HUES48 (cell line): ENCODE measurements around the gene ANO10.
"Not testable (repeated sequence)": the region's sequence is repeated elsewhere in the genome, so short reads cannot be mapped to it uniquely, and the experiment has no call there.

ENCODE experiments used
- H3K27ac ChIP-seq: one replicate; pipeline ENCODE4 v1.7.0; 2013; ENCODE audit warnings: low read depth, low read length, inconsistent platforms
- H3K27me3 ChIP-seq: 2 replicates; pipeline ENCODE4 v1.6.1; 2013; ENCODE audit warnings: mild to moderate bottlenecking, low read length; ENCODE audit not compliant: control insufficient read depth, insufficient read depth
- H3K36me3 ChIP-seq: 2 replicates; pipeline ENCODE4 v1.6.1; 2013; ENCODE audit warnings: low read length; ENCODE audit not compliant: control insufficient read depth, insufficient read depth
- H3K4me1 ChIP-seq: 2 replicates; pipeline ENCODE4 v1.6.1; 2013; ENCODE audit warnings: mild to moderate bottlenecking, low read length; ENCODE audit not compliant: control insufficient read depth, insufficient read depth
- H3K4me3 ChIP-seq: 2 replicates; pipeline ENCODE4 v1.5.1; 2013; ENCODE audit warnings: mild to moderate bottlenecking, low read depth, low read length
- H3K9ac ChIP-seq: 2 replicates; pipeline ENCODE4 v1.6.1; 2013; ENCODE audit warnings: mild to moderate bottlenecking, low read depth, low read length, moderate library complexity
- H3K9me3 ChIP-seq: 2 replicates; pipeline ENCODE4 v1.6.1; 2013; ENCODE audit warnings: low read length; ENCODE audit not compliant: control insufficient read depth, insufficient read depth

Gene ANO10

DNA sequence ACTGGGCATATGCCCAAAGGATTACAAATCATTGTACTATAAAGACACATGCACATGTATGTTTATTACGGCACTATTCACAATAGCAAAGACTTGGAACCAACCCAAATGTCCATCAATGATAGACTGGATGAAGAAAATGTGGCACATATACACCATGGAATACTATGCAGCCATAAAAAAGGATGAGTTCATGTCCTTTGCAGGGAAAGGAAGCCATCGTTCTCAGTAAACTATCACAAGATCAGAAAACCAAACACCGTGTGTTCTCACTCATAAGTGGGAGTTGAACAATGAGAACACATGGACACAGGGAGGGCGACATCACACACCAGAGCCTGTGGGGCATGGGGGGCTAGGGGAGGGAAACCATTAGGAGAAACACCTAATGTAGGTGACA lies 128.9 kb downstream of the ANO10 start:
- not testable (repeated sequence) for H3K27me3 ChIP-seq, H3K27ac ChIP-seq, H3K4me3 ChIP-seq, H3K36me3 ChIP-seq, H3K9me3 ChIP-seq, H3K9ac ChIP-seq
- peaks cover 25% of the 10 kb centered on the region for H3K4me1 ChIP-seq

DNA sequence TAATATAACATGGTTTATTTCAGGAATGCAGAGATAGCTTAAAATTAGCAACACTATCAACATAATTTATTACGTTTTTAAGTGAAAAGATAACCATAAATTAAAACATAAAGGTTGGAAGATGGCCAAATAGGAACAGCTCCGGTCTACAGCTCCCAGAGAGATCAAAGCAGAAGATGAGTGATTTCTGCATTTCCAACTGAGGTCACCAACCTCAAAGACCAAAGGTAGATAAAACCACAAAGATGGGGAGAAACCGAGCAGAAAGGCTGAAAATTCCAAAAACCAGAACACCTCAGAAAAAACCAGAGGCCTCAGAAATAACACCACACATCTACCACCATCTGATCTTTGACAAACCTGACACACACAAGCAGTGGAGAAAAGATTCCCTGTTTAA lies 130.0 kb downstream of the ANO10 start:
- not testable (repeated sequence) for H3K9me3 ChIP-seq, H3K36me3 ChIP-seq, H3K9ac ChIP-seq, H3K27me3 ChIP-seq, H3K27ac ChIP-seq, H3K4me3 ChIP-seq
- H3K4me1 ChIP-seq: peaks cover 13% of the 10 kb centered on the region

DNA sequence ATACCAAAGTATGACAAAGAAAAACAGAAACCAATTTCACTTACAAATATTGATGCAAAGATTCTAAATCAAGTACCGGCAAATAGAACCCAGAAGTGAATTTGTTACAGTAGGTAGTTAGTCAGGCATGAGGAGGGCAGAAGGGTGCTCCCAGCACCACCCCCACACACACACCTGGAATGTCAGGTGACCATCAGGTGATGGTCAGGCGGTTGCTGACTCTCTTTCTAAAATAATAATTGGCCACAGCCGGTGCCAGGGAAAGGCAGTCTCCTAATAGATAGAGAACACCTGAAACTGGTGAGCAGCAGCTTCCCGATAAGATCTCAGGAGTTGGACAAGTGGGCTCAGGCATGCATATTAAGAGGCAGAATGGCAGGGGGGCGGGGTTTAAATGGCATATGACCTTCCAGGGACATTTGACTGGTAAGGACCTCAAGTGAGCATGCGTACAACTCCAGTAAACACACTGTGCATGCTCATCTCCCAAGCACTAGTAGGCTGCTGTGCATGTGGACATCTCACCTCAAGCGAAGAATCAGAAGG lies 131.1 kb downstream of the ANO10 start:
- H3K4me1 ChIP-seq: peaks cover 10% of the 10 kb centered on the region; the same call in 1 of the 2 replicates
- H3K36me3 ChIP-seq: no peaks in the 10 kb centered on the region
- no peak overlapping the region for H3K4me3 ChIP-seq
- H3K9me3 ChIP-seq: no peaks in the 10 kb centered on the region
- H3K27me3 ChIP-seq: no peaks in the 10 kb centered on the region
- H3K27ac ChIP-seq: no peak overlapping the region
- H3K9ac ChIP-seq: no peak overlapping the region

DNA sequence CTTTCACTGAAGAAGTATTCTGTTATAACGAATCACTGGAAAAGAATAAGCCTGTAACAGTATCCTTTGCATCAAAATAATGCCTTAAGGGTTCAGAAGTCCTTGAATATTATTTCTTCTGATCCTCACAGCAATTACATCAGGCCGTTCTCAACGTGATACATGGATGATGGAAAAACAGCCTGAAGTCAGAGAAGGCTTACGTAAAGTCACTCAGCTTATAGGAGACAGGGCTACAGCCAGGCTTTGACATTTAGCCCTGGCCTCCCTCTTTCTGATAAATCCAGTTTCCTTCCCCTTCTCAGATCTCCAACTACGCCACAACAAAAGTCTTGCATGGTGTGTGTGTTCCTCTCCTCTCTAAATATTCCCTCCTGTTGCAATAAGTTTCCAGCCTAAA lies 131.9 kb downstream of the ANO10 start:
- H3K27me3 ChIP-seq: no peaks in the 10 kb centered on the region

DNA sequence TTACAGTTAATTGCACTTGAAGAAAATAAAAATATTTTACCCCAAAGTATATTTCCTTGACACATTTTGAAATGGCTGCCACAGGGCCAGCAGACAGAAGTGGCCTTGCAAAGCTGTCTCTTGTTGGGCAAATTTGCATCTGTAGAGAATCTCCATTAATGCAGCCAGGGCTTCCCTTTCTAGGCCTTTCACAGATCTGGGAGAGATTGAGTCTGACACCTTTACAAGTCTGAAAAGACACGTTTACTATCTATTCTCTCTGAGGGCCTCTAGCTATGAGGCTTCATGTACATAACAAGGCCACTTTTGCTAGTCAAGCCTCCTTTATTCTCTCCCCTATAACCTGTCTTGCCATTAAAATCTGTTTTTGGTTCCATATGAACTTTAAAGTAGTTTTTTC lies 135.9 kb downstream of the ANO10 start:
- peak overlapping the region; percentile 42 for H3K27ac ChIP-seq
- H3K4me3 ChIP-seq: no peak overlapping the region
- H3K4me1 ChIP-seq: peaks cover 21% of the 10 kb centered on the region; the same call in 1 of the 2 replicates
- no peaks in the 10 kb centered on the region; the same call in 1 of the 2 replicates for H3K9me3 ChIP-seq
- no peak overlapping the region for H3K9ac ChIP-seq
- H3K27me3 ChIP-seq: no peaks in the 10 kb centered on the region
- no peaks in the 10 kb centered on the region for H3K36me3 ChIP-seq

More for the DNA sequence above, 131.9 kb downstream of the ANO10 start:
- no peak overlapping the region for H3K9ac ChIP-seq
- H3K27ac ChIP-seq: no peak overlapping the region
- no peaks in the 10 kb centered on the region for H3K9me3 ChIP-seq
- no peaks in the 10 kb centered on the region for H3K36me3 ChIP-seq
- H3K4me3 ChIP-seq: no peak overlapping the region
- H3K4me1 ChIP-seq: peaks cover 10% of the 10 kb centered on the region; the same call in 1 of the 2 replicates

DNA sequence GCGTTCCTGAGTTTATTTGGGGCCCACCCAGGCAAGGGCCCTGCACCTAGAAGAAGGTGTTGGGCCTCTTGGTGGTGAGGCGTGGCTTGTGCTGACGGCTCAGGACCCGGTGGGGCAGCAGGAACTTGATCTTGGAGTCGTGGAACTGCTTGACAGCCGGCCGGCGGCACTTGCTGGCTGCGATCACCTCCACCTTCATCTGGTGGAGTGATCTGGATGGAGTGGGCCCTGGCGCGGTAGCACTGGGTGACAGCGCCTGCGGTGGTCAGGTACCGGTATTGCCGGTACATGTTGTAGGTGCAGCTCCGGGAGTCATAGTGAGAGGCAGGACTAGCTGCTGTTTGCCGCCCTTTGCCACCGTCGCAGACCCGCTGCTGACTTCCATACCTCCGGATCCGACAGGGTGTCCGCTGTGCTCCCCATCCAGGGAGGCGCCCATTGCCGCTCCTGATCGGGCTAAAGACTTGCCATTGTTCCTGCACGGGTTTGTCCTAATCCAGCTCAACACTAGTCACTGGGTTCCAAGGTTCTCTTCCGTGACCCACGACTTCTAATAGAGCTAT lies 136.8 kb downstream of the ANO10 start:
- Histone ChIP-seq H3K9me3 (no peaks in the 10 kb centered on the region; the same call in 1 of the 2 replicates), H3K4me3 (no peak overlapping the region), H3K27me3 (peaks cover 8% of the 10 kb centered on the region), H3K27ac (no peak overlapping the region), H3K4me1 (peaks cover 21% of the 10 kb centered on the region), H3K9ac (no peak overlapping the region), H3K36me3 (no peaks in the 10 kb centered on the region)

DNA sequence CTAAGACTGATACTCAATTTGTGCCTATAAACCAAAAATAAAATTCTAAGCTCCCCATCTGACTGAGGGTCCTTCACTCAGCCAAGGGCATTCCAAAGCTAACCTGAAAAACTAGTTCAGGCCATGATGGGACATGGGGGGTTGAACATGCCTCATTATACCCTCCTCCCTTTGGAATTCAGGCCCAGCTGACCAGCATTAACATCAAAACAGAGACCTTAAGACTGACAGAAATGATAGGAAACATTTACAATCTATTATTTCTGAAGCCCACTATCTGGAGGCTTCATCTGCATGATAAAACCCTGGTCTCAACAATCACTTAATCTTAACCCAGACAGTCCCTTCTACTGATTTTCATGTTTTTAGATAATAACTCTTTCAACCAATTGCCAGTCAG lies 140.4 kb downstream of the ANO10 start:
- no peaks in the 10 kb centered on the region; the same call in 1 of the 2 replicates for H3K9me3 ChIP-seq
- H3K36me3 ChIP-seq: no peaks in the 10 kb centered on the region
- no peak overlapping the region for H3K4me3 ChIP-seq
- H3K9ac ChIP-seq: no peak overlapping the region
- H3K4me1 ChIP-seq: peaks cover 49% of the 10 kb centered on the region
- peak overlapping the region; percentile 44 for H3K27ac ChIP-seq
- H3K27me3 ChIP-seq: peaks cover 27% of the 10 kb centered on the region

DNA sequence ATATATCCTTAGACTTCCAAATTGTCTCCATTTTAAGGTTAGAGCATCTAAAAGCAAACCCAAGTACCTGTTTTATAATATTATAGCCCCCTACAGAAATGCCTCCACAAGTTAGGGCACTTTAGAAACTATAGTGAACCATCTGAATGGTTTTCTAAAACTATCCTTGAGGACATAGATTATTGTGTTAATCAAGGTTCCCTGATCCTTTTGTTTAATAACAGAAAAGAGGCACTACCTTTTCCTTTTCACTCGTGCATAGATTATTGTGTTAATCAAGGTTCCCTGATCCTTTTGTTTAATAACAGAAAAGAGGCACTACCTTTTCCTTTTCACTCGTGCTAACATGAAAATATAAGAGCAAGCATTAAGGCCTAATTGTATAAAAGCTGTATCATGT lies 143.0 kb downstream of the ANO10 start:
- H3K9me3 ChIP-seq, H3K9ac ChIP-seq, H3K36me3 ChIP-seq: not testable (repeated sequence)
- peaks cover 45% of the 10 kb centered on the region for H3K4me1 ChIP-seq
- peak overlapping the region; percentile 2; the same call in 1 of the 2 replicates for H3K4me3 ChIP-seq
- peaks cover 27% of the 10 kb centered on the region for H3K27me3 ChIP-seq
- H3K27ac ChIP-seq: peak overlapping the region; percentile 55

DNA sequence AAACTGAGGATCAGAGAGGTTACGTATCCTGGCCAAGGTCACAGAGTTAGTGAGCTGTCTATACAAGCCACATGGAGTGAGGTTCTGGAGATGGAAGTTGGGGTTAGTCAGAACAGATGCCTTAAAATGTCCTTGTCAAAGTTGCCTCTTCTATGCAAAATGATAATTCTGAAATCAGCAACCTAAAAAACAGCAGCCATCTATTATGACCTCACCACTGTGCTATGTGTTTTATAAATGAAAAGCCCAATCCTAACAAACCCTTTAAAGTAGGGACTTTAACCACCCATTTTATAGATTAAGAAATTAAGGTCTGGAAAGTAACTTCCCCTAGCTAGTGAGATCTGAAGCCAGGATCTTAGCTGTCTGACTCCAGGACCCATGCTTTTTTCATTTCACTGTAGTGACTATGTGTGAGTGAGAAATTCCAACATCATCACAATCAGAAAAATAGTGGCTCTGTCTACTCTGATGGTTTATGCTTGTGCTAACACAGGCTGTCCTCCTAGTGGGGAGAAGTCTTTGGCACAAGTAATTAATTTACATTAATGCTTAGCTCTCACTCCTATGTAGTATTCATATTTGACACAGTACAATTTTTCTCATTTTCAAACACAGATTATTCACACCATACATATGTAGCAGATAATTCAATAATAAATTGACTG lies 143.6 kb downstream of the ANO10 start:
- H3K36me3 ChIP-seq: no peaks in the 10 kb centered on the region
- H3K27ac ChIP-seq: peak overlapping the region; percentile 55
- peaks cover 27% of the 10 kb centered on the region for H3K27me3 ChIP-seq
- H3K4me3 ChIP-seq: peak overlapping the region; percentile 2; the same call in 1 of the 2 replicates
- H3K9ac ChIP-seq: no peak overlapping the region
- H3K9me3 ChIP-seq: no peaks in the 10 kb centered on the region; the same call in 1 of the 2 replicates
- peaks cover 45% of the 10 kb centered on the region for H3K4me1 ChIP-seq

DNA sequence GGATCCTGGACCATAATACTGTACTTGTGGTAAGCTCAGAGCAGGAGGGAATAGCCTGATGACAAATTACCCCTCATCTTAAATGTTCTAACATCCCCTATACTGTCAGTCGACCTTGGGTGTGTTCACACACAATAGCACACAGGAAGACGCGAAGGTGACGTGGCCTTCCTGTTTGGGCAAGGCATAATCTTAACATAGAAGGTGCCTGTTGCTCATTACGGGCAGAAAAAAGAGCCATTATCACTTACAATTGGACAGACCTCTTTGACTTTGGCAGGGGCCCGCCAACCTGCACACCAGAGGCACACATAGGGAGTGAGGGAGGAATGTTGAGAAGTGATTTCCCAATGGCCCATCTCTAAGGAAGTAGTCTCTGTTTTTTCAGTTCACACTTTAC lies 144.2 kb downstream of the ANO10 start:
- Histone ChIP-seq H3K9me3 (no peaks in the 10 kb centered on the region; the same call in 1 of the 2 replicates), H3K27ac (no peak overlapping the region), H3K4me3 (no peak overlapping the region), H3K9ac (no peak overlapping the region), H3K36me3 (no peaks in the 10 kb centered on the region), H3K27me3 (peaks cover 27% of the 10 kb centered on the region), H3K4me1 (peaks cover 45% of the 10 kb centered on the region)

DNA sequence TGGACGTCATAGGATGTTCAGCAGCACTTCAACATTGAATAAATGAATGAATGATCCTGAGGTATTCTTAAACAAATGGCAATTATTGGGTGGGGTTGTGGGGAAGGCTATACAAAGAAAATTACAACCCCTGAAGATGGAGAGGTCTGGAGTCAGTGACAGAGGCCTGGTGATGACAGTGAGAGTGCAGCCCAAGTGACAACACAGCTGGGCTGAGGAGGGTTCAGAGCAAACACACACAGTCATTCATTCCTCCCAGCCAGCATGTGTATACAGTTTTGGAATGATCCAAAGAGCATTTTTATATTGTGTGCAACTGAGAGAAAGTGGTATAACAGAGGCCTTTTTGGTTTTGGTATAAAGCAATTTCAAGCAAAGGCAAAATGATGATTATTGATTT lies 148.1 kb downstream of the ANO10 start:
- Histone ChIP-seq H3K36me3 (no peaks in the 10 kb centered on the region), H3K9me3 (no peaks in the 10 kb centered on the region), H3K27me3 (peaks cover 13% of the 10 kb centered on the region), H3K4me1 (peaks cover 15% of the 10 kb centered on the region), H3K4me3 (no peak overlapping the region), H3K27ac (no peak overlapping the region), H3K9ac (no peak overlapping the region)
